ENCODE measurements around the gene PDE6B. TPM values are rescaled to one million over a fixed set of nuclear protein-coding genes. Genes with fewer than 3 reads are reported as not detected.
"Not testable (repeated sequence)": the region's sequence is repeated elsewhere in the genome, so short reads cannot be mapped to it uniquely, and the experiment has no call there.

Gene PDE6B
- total RNA-seq, 1 donor from 2014 or later = 4.8 TPM

DNA sequence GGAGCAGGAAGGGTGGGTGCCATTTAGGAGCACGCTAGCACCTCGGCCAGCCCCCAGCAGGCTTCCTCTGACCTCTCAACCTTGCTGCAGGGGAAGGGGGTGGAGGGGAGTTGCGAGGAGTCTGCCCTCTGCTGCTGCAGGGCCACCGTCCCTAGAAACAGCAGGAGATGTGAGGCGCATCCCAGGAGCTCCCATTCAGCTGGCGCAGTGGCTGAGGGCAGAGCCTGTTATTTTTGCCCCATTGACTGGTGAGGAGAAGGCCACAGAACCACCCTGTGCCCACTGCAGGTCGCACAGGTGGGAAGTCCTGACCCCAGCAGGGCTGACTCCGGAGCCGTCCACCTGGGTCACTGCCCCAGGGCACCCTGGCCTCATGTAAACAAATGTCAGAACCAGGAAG is 8.0 kb downstream of the PDE6B start:
- DNase-seq (ENCODE audit: low spot score) = no peak
- intact Hi-C loops (cut with DNase I) = no loop called here

DNA sequence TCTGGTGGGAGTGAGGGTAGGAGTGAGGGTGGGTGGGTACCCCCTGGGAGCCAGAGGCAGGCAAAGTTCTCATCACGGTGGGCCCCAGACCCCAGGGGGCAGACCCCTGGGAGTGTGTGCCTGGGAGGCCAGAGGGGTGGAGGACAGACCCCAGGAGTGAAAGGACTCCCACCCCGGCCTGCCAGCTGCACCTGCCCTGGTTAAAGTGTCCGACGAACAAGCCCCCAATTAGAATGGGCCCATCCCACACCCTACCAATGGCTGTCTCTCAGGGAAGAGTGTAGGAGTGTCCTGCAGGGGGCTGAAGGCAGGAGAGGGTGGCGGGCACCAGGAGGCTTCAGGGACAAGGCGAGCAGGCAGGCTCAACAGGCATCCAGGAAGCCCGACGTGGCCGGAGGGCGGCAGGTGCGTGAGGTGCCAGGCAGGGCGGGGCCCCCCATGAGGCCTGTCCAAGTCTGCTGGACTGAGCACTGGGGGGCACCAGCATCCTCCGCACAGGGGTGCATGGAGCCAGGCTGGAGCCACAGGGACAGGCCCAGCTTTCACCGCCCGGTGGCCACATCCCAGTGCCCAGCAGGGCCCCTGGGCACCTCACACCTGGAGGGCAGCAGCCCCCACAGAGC is 8.7 kb downstream of the PDE6B start:
- intact Hi-C loops (cut with DNase I) = no loop called here
- DNase-seq (ENCODE audit: low spot score) = no peak

DNA sequence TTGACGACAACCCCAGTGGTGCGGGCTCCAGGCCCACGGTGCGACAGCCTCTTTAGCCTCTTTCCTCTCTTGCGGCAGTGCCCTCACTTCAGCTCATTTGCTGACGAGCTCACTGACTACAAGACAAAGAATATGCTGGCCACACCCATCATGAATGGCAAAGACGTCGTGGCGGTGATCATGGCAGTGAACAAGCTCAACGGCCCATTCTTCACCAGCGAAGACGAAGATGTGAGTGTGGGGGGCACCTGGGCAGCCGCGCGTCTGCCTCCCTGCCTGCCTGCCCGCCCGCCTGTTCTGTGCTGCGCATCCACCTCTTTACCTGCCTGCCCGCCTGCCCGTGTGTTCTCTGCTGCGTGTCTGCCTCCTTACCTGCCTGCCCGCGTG is 9.2 kb downstream of the PDE6B start:
- DNase-seq (ENCODE audit: low spot score) = no peak
- intact Hi-C loops (cut with DNase I) = no loop called here

DNA sequence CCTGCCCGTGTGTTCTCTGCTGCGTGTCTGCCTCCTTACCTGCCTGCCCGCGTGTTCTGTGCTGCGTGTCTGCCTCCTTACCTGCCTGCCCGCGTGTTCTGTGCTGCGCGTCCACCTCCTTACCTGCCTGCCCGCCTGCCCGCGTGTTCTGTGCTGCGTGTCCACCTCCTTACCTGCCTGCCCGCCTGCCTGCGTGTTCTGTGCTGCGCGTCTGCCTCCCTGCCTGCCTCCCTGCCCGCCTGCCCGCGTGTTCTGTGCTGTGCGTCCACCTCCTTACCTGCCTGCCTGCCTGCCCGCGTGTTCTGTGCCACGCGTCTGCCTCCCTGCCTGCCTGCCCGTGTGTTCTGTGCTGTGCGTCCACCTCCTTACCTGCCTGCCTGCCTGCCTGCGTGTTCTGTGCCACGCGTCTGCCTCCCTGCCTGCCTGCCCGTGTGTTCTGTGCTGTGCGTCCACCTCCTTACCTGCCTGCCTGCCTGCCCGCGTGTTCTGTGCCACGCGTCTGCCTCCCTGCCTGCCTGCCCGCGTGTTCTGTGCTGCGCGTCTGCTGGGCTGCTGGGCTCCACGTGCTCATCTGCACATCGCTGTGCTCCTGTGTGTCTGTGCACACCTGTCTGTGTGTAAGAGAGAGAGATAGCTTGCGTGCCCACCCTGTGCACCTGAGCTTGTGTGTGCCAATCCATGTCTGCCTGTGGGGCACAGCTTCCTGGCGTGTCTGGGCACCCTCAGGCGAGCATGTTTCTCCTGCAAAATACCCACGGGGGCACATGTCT is 9.9 kb downstream of the PDE6B start:
- intact Hi-C loops (cut with DNase I); DNase-seq (ENCODE audit: low spot score): not testable (repeated sequence)

DNA sequence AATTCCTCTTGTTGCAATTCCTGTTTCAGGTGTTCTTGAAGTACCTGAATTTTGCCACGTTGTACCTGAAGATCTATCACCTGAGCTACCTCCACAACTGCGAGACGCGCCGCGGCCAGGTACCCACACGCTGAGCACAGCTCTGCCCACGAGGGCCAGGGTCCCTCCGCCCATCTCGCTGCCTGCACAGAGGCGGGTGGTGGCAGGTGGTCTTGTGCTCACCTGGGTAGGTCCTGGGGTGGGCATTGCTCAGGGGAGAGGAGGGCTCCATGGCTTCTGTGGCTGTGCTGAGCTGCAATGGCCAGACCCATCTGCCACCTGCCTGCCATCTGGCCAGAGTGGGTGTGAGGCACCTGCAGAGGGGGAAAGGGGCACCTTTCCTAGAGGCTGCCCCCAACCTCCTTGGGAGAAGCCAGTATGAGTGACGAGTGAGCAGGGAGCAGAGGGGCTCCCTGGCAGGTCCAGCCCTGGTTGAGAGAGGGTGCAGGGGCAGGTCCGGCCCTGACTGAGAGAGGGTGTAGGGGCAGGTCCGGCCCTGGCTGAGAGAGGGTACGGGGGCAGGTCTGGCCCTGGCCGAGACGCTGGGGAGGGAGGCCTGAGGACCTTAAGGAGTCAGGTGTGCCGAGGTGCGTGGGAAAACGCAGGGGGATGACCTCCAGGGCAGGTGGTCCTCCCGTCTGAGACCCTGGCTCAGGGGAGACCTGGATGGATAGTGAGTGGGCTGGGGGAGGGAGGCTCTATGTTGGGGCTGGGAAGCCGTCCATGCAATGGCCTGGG is 10.7 kb downstream of the PDE6B start:
- DNase-seq (ENCODE audit: low spot score) = no peak
- intact Hi-C loops (cut with DNase I) = no loop called here

DNA sequence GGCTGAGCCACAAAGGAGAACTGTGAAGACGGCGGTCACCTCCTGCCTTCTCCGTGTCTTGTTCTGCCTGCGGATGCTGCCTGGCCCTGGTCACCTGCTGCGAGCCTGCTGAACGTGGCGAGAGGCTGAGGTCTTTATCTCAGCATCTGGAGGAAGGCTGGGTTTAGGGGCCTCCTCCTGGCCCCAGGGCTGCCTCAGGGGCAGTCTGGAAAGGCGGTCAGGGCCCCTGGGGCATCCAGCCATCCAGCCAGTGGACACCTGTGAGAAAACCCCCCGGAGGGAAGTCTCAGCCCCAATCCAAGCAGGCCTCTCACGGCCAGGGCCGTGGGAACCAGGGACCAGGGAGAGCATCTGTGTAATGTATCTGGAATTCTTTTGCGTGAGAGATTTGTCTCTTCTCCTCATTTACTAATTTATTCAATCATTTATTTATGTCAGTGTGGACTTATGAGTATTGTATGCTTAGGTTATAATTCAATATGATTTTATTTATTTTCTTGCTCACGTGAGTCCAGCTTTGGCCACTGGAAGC is 11.3 kb downstream of the PDE6B start:
- DNase-seq (ENCODE audit: low spot score) = no peak

DNA sequence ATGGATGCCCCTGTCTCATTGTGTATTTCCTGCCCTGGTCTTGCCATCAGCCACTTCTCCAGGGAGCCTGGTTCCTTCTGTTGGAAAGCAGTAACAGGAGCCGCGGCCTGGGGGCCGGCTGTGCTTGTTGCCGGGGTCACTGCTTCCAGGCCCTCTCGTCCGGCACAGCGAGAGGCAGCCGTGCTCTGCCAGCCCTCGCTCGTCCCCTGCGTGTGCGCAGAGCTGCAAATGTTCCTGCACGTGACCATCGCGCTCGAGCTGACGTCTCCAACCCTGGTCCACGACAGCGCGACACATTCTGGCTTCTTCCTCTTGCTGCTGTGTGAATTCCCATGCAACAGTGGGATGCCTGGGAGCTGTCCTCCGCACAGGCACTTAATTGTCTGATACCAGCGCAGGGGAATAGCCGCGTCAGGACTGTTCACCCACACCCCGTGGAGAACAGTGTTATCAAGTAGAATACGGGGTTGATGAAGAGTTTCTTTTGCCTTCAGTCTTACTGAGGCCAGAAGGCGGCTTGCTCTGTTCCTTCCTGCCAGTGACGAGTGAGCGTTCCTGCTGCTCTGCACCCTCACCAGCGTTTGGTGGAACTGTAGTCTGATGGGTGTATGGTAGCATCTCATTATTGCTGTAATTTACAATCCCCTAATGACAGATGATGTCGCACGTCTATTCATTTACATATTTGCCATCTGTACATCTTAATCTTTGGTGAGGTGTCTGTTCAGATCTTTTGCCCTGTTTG is 12.3 kb downstream of the PDE6B start:
- no peak for DNase-seq (ENCODE audit: low spot score)
- intact Hi-C loops (cut with DNase I) = no loop called here

More for the DNA sequence above, 11.3 kb downstream of the PDE6B start:
- intact Hi-C loops (cut with DNase I) = no loop called here

DNA sequence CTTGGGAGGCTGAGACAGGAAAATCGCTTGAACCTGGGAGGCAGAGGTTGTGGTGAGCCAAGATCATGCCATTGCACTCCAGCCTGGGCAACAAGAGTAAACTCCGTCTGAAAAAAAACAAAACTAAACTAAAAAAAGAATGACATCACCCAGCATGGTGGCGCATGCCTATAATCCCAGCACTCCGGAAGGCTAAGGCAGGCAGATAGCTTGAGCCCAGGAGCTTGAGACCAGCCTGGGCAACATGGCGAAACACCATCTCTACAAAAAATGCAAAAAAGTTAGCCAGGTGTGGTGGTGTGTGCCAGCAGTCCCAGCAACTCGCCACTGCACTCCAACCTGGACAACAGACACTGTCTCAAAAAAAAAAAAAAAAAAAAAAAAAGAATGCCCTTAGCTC is 17.0 kb downstream of the PDE6B start:
- intact Hi-C loops (cut with DNase I); DNase-seq (ENCODE audit: low spot score): not testable (repeated sequence)

DNA sequence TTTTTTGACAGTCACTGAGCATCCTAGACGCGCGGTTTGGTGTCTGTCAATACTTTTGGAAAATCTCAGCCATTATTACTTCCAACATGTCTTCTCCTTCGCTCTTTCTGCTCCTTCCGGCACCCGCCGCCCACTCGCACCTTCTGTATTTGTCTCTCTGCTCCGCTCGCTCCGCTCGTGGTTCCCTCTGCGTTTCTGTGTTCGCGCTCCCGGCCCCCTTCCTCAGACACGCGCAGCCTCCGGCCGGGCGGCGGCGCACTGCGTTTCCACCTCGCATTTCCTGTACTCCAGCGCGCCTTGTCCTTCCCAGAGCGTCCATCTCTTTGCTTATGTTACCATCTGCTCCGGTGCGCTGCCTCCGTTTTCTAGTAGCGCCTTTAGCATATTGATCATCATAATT is 21.1 kb downstream of the PDE6B start:
- intact Hi-C loops (cut with DNase I) = no loop called here
- DNase-seq (ENCODE audit: low spot score) = no peak

DNA sequence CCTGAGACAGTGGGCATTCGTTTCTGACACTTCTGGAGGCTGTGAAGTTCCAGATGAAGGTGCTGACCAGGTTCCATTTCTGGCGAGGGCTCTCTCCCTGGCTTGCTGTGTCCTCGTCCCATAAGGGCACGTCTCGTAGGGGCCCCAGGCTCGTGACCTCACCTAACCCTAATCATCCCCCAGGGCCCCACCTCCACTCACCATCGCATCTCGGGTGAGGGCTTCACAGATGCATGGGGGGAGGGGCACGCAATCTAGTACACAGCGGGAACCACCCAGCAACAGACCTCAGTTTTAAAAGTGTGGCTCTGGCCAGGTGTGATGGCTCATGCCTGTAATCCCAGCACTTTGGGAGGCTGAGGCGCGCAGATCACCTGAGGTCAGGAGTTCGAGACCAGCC is 22.1 kb downstream of the PDE6B start:
- intact Hi-C loops (cut with DNase I) = no loop called here
- DNase-seq (ENCODE audit: low spot score) = no peak

DNA sequence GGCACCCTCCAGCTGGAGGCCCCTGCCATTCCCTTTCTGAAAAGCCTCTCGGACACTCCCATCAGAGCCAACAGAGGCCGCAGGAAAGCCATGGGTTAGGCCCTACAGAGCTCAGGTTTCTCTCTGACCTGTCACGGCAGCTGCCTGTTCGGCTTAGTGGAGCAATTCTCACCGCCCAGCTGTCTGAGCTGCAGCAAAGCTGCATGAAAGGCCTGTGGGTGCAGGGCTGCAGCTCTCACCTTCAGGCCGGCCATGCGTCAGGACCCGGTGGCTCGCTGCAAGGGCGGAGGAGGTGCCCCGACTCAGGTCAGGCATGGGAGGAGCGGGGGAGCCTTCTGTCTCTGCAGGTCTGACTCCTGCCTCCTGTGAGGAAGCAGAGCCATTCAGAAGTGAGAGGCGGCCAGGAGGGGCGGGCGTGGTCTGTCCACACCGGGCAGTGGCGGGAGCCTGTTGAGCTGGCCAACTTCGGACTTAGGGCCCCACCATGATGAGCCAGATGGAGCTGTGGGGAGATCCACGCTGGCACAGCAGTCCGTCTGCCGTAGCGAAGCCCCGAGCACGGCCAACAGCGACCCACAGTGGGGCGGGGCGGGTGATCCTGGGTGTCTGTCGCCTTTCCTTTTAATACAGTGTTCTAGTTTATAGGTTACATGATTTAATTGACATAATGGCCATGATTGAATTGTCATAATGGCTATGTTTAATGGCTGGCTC is 23.4 kb downstream of the PDE6B start:
- intact Hi-C loops (cut with DNase I) = no loop called here
- no peak for DNase-seq (ENCODE audit: low spot score)

DNA sequence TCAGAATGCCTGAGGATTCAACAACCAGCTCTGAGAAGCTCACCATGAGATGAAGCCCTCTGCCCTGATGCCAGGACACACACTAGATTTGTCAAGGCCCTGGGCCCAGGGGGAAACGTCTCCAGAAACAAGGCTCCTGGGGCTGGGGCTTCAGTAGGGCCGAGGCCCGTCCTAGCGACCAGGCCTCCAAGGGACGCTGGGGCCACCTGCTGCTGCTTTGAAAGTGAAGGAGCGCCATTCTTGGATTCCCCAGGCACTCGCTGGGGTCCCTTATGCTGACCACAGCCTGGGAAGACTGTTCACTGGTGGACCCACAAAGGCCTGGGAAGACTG is 23.9 kb downstream of the PDE6B start:
- intact Hi-C loops (cut with DNase I) = no loop called here
- DNase-seq (ENCODE audit: low spot score) = no peak

DNA sequence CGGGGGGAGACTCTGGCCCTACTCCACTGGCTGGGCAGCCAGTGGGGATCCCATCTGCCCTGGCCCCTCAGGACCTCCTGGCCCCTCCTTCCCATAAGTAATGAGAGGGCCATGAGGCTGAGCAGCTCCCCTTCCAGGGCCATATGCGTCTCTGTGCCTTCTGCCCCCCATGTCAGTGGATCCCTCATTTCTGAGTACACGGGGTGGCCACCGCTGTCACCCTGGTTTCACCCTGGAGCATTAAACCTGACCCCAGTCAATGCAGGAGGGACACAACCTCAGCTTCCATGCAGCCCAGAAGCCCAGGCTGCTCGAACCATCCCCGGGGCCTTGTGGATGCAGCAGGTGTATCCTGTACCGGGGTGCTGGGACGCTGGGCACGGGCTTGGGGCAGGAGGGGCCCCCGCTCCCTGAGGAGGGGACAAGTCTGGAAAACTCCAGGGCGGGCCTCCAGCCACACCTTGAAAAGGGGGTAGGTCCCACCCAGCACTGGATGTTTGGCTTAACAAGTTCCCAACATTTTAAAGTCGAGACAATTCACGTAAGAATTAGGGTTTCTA is 24.5 kb downstream of the PDE6B start:
- intact Hi-C loops (cut with DNase I) = no loop called here
- no peak for DNase-seq (ENCODE audit: low spot score)

DNA sequence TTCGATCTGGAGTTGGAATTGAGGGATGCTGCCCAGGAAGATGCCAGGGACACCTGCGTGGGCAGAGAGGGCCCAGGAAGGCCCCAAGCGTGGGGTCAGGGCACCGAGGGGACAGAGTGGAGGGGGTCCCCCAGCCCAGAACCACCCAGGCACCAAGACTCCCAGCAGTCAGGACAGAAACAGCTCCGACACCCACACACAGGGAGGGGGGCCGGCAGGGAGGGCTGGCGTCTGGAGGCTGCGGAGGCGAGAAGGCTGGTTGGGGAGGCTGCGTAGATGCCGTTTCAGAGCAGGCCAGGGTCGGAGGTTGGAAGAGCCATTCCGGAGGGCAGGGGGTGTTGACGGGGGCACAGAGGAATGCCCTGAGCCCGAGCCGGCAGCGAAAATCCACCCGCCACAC is 25.1 kb downstream of the PDE6B start:
- intact Hi-C loops (cut with DNase I) = no loop called here
- no peak for DNase-seq (ENCODE audit: low spot score)

DNA sequence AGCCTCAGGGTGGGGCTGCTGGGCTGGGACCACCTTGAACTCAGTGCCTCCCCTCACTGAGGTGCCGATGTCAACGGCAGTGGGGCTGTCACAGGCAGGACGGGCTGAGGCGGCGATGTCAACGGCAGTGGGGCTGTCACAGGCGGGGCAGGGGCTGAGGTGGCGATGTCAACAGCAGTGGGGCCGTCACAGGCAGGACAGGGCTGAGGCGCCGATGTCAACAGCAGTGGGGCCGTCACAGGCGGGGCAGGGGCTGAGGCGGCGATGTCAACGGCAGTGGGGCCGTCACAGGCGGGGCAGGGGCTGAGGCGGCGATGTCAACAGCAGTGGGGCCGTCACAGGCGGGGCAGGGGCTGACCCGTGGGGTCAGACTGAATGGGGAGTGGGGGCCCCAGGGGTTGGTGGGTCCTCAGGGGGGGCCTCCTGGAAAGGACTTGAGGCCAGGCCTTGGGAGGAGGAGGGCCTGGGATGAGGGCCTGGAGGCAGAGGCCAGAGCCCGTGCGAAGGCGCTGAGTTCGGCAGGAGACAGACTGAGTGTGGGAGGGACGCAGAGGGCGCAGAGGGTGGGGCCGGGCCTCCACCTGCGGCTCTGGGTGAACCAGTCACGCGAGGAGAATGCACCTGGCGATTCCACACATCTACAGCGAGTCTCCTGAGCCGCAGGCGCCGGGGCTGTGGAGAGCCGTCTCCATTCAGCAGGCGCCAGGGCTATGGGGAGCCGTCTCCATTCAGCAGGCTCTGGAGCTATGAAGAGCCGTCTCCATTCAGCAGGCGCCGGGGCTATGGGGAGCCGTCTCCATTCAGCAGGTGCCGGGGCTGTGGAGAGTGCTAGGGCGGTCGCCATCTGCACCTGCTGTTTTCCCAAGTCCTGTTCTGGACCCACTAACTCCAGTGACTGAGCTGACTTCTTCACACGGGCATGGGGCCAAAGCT is 25.8 kb downstream of the PDE6B start:
- no peak for DNase-seq (ENCODE audit: low spot score)
- intact Hi-C loops (cut with DNase I) = no loop called here

DNA sequence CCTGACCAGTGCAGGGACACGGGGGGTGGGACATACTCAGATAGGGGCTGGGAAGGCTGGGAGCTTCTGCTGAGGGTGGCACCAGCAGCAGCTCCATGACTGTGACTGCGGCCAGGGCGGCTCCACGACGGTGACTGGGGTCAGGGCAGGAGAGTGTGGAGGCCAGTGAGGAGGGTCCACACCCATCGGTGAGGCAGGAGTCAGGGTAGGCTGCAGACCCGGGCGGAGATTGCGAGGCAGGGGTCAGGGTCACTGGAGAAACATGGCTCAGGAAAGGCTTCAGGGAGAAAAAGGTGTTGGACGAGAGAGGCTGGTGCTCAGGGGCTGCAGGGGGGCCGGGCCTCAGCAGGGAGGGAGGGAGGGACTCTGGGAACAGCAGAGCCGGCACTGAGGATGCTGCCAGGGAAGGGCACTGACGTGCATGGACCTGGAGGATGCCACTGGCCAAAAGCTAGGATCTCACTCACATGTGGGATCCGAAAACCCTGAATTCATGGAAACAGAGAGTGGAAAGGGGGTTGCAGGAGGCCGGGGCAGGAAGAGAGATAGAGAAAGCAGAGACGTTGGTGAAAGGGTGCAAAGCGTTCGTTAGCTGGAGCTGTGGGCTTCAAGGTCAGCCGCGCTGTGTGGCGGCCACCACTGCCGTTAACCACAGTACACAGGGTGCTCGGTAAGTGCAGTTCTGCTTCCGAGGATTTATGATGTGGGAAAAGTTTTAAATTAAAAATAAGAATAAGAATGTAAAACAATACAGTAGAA is 26.7 kb downstream of the PDE6B start:
- no peak for DNase-seq (ENCODE audit: low spot score)
- intact Hi-C loops (cut with DNase I) = no loop called here

DNA sequence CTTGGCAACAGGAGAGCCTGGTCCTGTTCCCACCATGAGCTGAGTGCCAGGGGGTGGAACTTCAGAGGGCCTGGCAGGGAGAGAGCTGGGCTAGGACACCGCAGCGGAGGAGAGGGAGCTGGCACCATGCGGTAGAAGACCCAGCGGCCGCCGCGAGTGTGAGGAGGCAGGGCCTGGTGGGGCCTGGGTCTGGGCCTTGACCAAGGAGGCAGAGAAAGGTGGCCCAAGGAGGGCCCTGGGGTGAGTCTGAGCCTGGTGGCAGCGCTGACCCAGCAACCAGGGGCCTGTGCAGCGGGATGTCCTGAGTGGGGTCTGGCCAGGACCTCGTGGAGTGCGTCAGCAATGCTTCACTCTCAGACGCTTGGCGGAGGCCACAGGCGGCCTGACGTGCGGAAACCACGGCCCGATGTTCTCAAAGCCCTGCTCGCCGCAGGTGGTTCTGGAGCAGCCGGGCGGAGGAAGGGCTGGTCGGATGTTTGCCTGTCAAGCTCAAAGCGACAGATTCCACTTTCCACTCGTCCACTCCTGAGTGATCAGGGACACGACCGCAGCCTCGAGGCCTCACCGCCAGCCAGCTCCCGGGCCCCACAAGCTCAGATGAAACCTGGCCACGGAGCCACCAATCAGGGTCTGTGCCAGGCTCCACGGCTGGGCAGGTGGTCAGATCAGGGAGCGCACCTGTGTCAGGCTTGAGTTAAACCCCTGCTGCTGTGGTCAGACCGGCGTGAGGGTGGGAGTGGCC is 27.9 kb downstream of the PDE6B start:
- DNase-seq (ENCODE audit: low spot score) = no peak
- intact Hi-C loops (cut with DNase I) = no loop called here
